ENCODE results near the gene SND1.
"Not testable (repeated sequence)": the region's sequence is repeated elsewhere in the genome, so short reads cannot be mapped to it uniquely, and the experiment has no call there.

SND1 gene

DNA sequence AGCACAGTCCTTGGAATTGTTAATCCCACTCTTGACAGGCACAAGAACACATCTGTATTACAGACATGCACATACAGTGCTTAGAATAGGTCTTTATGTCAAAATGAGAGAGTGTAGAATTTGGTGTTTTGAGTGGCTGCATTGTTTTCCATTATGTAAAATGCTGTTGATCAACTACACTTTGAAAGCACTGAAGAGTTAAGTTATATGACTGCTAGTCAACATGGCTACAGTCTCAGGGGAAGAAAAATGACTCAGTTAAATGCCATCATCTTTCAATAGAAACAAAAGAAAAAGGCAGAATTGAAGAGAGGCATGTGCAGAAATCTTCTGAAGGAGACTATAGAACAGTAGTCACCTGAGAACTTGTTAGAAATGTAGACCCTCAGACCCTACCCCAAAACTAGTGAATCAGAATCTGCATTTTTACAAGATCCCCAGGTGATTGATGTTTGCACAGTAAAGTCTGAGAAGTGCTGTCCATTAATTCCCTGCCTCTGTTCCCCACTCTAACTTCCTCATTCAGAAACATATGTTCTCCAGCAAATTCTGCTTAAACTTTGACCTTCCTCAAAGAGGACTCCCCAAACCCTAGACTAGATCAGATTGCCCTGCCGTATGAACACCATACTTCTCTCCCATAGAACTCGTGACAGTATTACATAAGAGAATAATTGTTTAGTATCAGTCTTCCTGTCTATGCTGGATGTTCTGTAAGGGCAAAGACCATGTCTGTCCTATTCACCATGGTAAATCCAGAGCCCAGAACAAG lies 16.0 kb downstream of the SND1 start:
- Histone ChIP-seq H3K27ac (ENCODE audit: low read depth, low read length) (peak overlapping the region; percentile 39), H3K9ac (ENCODE audit: low read length in 5 of 5) (no peak overlapping the region)

DNA sequence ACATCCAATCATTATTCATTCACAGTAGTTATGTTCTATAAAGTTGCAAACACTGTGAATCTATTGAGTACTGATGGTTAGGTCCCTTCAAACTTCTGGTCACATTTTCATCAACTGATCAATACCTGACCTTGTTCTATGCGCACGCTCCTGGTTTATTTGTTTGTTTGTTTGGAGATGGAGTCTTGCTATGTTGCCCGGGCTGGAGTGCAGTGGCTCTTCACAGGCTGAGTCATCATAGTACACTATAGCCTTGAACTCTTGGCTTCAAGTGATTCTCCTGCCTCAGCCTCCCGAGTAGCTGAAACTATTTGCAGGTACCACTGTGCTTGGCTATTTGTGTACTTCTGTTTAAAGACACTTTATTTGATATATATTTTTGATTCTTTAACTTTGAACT lies 19.3 kb downstream of the SND1 start:
- H3K9me3 ChIP-seq (ENCODE audit: control insufficient read depth in 5 of 5, low read length in 5 of 5), result no peaks in the 10 kb centered on the region
- H3K27me3 ChIP-seq (ENCODE audit: control insufficient read depth in 5 of 5, insufficient read depth in 4 of 5, low read length in 5 of 5), result no peaks in the 10 kb centered on the region
- H3K4me3 ChIP-seq (ENCODE audit: low read depth in 1 of 5, low read length in 5 of 5), result no peak overlapping the region
- peaks cover 0 to 2% (median 0%) of the 10 kb centered on the region in 5 donors for H3K36me3 ChIP-seq (ENCODE audit: control insufficient read depth in 5 of 5, insufficient read depth in 5 of 5, low read length in 5 of 5)
- H3K27ac ChIP-seq (ENCODE audit: low read depth, low read length), result no peak overlapping the region
- no peak overlapping the region for H3K9ac ChIP-seq (ENCODE audit: low read length in 5 of 5)
- peaks cover 0 to 23% (median 12%) of the 10 kb centered on the region in 5 donors for H3K4me1 ChIP-seq (ENCODE audit: control insufficient read depth in 5 of 5, insufficient read depth in 5 of 5, low read length in 5 of 5)

More for the DNA sequence above, 16.0 kb downstream of the SND1 start:
- no peaks in the 10 kb centered on the region for H3K9me3 ChIP-seq (ENCODE audit: control insufficient read depth in 5 of 5, low read length in 5 of 5)
- peaks cover 0 to 2% (median 0%) of the 10 kb centered on the region in 5 donors for H3K36me3 ChIP-seq (ENCODE audit: control insufficient read depth in 5 of 5, insufficient read depth in 5 of 5, low read length in 5 of 5)
- no peak overlapping the region for H3K4me3 ChIP-seq (ENCODE audit: low read depth in 1 of 5, low read length in 5 of 5)
- no peaks in the 10 kb centered on the region for H3K27me3 ChIP-seq (ENCODE audit: control insufficient read depth in 5 of 5, insufficient read depth in 4 of 5, low read length in 5 of 5)
- H3K4me1 ChIP-seq (ENCODE audit: control insufficient read depth in 5 of 5, insufficient read depth in 5 of 5, low read length in 5 of 5), result peaks cover 0 to 21% (median 6%) of the 10 kb centered on the region in 5 donors

DNA sequence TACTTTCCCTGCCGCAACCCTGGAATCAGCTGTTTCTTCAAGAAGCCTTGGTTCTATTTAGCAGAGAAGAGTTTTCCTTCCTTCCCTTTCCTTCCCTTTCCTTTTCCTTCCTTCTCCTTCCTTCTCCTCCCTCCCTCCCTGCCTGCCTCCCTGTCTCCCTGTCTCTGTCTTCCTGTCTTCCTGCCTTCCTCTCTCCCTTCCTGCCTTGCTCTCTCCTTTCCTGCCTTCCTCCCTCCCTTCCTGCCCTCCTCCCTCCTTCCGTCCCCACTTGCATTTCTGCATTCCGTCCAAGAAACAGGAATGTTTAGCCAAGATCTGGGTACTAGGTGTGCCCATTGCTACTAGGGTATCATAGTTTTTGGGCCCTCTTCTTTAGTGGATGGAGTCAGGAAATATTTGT lies 21.9 kb downstream of the SND1 start:
- Histone ChIP-seq H3K27ac (ENCODE audit: low read depth, low read length) (no peak overlapping the region), H3K9me3 (ENCODE audit: control insufficient read depth in 5 of 5, low read length in 5 of 5) (no peaks in the 10 kb centered on the region), H3K36me3 (ENCODE audit: control insufficient read depth in 5 of 5, insufficient read depth in 5 of 5, low read length in 5 of 5) (peaks cover 0 to 3% (median 0%) of the 10 kb centered on the region in 5 donors), H3K4me1 (ENCODE audit: control insufficient read depth in 5 of 5, insufficient read depth in 5 of 5, low read length in 5 of 5) (peaks cover 0 to 19% (median 17%) of the 10 kb centered on the region in 5 donors), H3K4me3 (ENCODE audit: low read depth in 1 of 5, low read length in 5 of 5) (no peak overlapping the region), H3K9ac (ENCODE audit: low read length in 5 of 5) (no peak overlapping the region), H3K27me3 (ENCODE audit: control insufficient read depth in 5 of 5, insufficient read depth in 4 of 5, low read length in 5 of 5) (no peaks in the 10 kb centered on the region)

DNA sequence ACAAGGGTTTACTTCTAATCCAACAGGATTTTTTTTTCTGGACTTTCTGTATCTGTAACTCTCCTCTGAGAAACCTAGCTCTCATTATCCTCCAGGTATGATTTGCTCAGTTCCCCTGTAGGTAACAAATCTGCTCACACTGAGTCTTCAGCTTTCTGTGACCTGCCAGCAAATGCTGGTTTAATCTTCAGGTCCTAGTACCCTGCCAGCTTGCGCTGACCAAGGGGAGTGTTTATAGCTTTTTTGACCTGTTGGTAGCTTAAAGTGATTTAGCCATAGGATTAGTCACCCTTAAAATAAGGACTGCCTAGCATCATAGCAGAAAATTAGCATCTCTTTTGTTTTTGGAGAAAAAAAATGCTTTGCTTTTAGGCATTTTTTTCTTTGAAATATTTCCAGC lies 22.4 kb downstream of the SND1 start:
- no peak overlapping the region for H3K9ac ChIP-seq (ENCODE audit: low read length in 5 of 5)
- no peaks in the 10 kb centered on the region for H3K9me3 ChIP-seq (ENCODE audit: control insufficient read depth in 5 of 5, low read length in 5 of 5)
- H3K27me3 ChIP-seq (ENCODE audit: control insufficient read depth in 5 of 5, insufficient read depth in 4 of 5, low read length in 5 of 5), result no peaks in the 10 kb centered on the region
- peaks cover 0 to 3% (median 0%) of the 10 kb centered on the region in 5 donors for H3K36me3 ChIP-seq (ENCODE audit: control insufficient read depth in 5 of 5, insufficient read depth in 5 of 5, low read length in 5 of 5)
- no peak overlapping the region for H3K27ac ChIP-seq (ENCODE audit: low read depth, low read length)
- no peak overlapping the region for H3K4me3 ChIP-seq (ENCODE audit: low read depth in 1 of 5, low read length in 5 of 5)
- peaks cover 0 to 19% (median 17%) of the 10 kb centered on the region in 5 donors for H3K4me1 ChIP-seq (ENCODE audit: control insufficient read depth in 5 of 5, insufficient read depth in 5 of 5, low read length in 5 of 5)

DNA sequence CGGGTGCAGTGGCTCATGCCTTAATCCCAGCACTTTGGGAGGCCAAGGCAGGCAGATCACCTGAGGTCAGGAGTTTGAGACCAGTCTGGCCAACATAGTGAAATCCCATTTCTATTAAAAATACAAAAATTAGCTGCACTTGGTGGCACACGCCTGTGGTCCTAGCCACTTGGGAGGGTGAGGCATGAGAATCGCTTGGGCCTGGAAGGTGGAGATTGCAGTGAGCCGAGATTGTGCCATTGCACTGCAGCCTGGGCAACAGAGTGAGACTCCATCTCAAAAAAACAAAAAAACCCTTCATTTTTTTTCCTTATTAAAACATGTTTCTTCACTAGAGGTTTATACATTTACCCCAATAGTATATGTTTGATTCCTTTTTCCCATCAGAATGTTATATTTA lies 22.9 kb downstream of the SND1 start:
- H3K36me3 ChIP-seq (ENCODE audit: control insufficient read depth in 5 of 5, insufficient read depth in 5 of 5, low read length in 5 of 5), result not testable (repeated sequence)

DNA sequence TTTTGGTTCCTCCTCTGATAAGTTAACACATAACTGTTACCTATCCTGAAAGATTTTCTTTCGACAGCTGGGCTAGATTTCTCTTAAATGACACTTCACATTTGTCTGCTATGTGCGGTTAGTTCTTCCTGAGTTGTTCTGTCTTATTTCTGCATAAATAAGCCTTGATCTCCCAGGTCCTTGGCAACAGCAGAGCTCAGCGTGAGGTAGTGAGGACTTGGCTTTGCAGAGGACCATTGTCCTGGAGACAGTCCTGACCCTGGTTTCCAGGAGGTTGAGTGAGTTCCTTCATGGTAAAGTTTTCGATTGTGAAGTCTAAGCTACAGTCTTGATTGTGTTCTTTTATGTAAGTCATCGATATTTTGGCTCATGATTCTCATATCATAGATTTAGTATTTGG lies 23.7 kb downstream of the SND1 start:
- Histone ChIP-seq H3K27ac (ENCODE audit: low read depth, low read length) (no peak overlapping the region), H3K9ac (ENCODE audit: low read length in 5 of 5) (no peak overlapping the region), H3K4me3 (ENCODE audit: low read depth in 1 of 5, low read length in 5 of 5) (no peak overlapping the region), H3K27me3 (ENCODE audit: control insufficient read depth in 5 of 5, insufficient read depth in 4 of 5, low read length in 5 of 5) (no peaks in the 10 kb centered on the region), H3K4me1 (ENCODE audit: control insufficient read depth in 5 of 5, insufficient read depth in 5 of 5, low read length in 5 of 5) (peaks cover 0 to 19% (median 17%) of the 10 kb centered on the region in 5 donors), H3K36me3 (ENCODE audit: control insufficient read depth in 5 of 5, insufficient read depth in 5 of 5, low read length in 5 of 5) (peaks cover 0 to 3% (median 0%) of the 10 kb centered on the region in 5 donors), H3K9me3 (ENCODE audit: control insufficient read depth in 5 of 5, low read length in 5 of 5) (no peaks in the 10 kb centered on the region)

More for the DNA sequence above, 22.9 kb downstream of the SND1 start:
- H3K9ac ChIP-seq (ENCODE audit: low read length in 5 of 5); H3K4me3 ChIP-seq (ENCODE audit: low read depth in 1 of 5, low read length in 5 of 5); H3K9me3 ChIP-seq (ENCODE audit: control insufficient read depth in 5 of 5, low read length in 5 of 5); H3K27ac ChIP-seq (ENCODE audit: low read depth, low read length); H3K27me3 ChIP-seq (ENCODE audit: control insufficient read depth in 5 of 5, insufficient read depth in 4 of 5, low read length in 5 of 5): not testable (repeated sequence)
- H3K4me1 ChIP-seq (ENCODE audit: control insufficient read depth in 5 of 5, insufficient read depth in 5 of 5, low read length in 5 of 5), result peaks cover 0 to 19% (median 17%) of the 10 kb centered on the region in 5 donors

DNA sequence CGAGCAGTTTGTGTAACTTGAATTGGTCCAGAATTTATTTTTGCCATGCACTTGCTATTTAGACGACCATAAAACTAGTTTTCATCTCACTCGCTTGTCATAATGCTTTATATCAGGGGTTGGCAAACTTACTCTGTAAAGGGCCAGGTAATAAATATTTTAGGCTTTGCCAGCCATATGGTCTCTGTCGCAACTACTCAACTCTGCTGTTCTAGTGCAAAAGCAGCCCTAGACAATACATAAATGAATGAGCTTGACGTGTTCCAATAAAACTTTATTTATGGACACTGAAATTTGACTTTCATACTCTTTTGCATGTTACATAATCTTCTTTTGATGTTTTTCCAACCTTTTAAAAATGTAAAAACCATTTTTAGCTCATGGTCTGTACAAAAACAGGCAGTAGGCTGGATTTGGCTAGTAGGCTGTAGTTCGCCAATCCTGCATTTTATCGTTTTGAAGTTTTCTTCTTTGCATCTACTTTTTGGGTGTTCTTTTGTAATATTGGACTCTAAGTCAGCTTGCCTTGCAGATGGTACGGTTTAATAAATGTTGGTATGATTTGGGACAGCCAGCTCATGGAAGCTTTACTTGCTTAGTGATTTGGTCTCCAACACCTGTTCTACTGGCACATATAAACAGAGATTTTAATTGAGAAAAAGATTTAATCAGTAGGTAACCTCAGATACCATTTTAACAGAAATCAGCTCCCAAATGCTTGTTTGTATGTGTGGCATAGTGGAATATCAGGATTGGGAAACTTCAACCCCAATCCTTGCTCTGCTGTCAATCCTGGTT lies 25.6 kb downstream of the SND1 start:
- Histone ChIP-seq H3K36me3 (ENCODE audit: control insufficient read depth in 5 of 5, insufficient read depth in 5 of 5, low read length in 5 of 5) (peaks cover 0 to 3% (median 0%) of the 10 kb centered on the region in 5 donors), H3K4me3 (ENCODE audit: low read depth in 1 of 5, low read length in 5 of 5) (no peak overlapping the region), H3K4me1 (ENCODE audit: control insufficient read depth in 5 of 5, insufficient read depth in 5 of 5, low read length in 5 of 5) (peaks cover 0 to 19% (median 17%) of the 10 kb centered on the region in 5 donors), H3K9me3 (ENCODE audit: control insufficient read depth in 5 of 5, low read length in 5 of 5) (no peaks in the 10 kb centered on the region), H3K27me3 (ENCODE audit: control insufficient read depth in 5 of 5, insufficient read depth in 4 of 5, low read length in 5 of 5) (no peaks in the 10 kb centered on the region), H3K9ac (ENCODE audit: low read length in 5 of 5) (no peak overlapping the region), H3K27ac (ENCODE audit: low read depth, low read length) (no peak overlapping the region)

DNA sequence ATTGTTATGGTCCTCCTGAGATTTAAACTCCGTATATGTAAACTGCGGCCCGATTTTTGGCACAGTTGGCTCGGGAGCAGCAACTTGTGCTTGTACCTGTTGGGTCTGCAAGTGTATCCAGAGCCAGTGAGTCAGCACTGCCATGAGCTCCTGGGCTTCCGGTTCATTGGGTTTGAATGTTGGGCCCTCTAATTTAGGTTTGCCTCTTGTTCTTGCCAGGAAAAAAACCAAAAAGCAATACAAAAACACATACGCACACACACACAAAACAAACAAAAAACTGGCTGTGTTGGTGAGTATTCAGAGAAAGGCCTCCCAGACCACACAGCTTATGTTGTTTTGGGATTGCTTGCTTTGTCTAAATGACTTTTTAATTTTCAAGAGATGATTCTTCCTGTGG lies 26.3 kb downstream of the SND1 start:
- Histone ChIP-seq H3K27ac (ENCODE audit: low read depth, low read length) (no peak overlapping the region), H3K4me1 (ENCODE audit: control insufficient read depth in 5 of 5, insufficient read depth in 5 of 5, low read length in 5 of 5) (peaks cover 0 to 19% (median 17%) of the 10 kb centered on the region in 5 donors), H3K9me3 (ENCODE audit: control insufficient read depth in 5 of 5, low read length in 5 of 5) (no peaks in the 10 kb centered on the region), H3K4me3 (ENCODE audit: low read depth in 1 of 5, low read length in 5 of 5) (no peak overlapping the region), H3K9ac (ENCODE audit: low read length in 5 of 5) (no peak overlapping the region), H3K36me3 (ENCODE audit: control insufficient read depth in 5 of 5, insufficient read depth in 5 of 5, low read length in 5 of 5) (peaks cover 0 to 3% (median 0%) of the 10 kb centered on the region in 5 donors), H3K27me3 (ENCODE audit: control insufficient read depth in 5 of 5, insufficient read depth in 4 of 5, low read length in 5 of 5) (no peaks in the 10 kb centered on the region)

DNA sequence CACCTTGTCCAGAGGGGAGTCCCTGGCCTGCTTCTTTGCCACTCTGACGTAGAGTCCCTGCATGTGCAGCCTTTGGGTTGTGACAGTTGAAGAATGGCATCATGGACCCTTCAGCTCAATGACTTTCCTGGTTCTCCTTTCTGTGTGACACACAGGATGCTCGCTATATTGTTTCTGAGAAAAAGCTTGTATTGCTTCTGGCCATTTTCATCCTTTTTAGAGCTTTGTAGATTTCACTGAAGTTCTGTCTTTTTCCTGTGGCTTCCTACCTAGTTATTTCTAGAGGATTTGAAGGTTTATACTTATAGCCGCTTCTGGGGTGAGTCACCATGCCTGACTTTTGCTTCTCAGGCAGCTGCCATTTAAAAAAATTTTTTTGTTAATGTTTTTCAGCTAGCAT lies 27.0 kb downstream of the SND1 start:
- H3K4me1 ChIP-seq (ENCODE audit: control insufficient read depth in 5 of 5, insufficient read depth in 5 of 5, low read length in 5 of 5), result peaks cover 0 to 20% (median 20%) of the 10 kb centered on the region in 5 donors
- no peaks in the 10 kb centered on the region for H3K9me3 ChIP-seq (ENCODE audit: control insufficient read depth in 5 of 5, low read length in 5 of 5)
- no peak overlapping the region for H3K27ac ChIP-seq (ENCODE audit: low read depth, low read length)
- H3K36me3 ChIP-seq (ENCODE audit: control insufficient read depth in 5 of 5, insufficient read depth in 5 of 5, low read length in 5 of 5), result peaks cover 0 to 3% (median 0%) of the 10 kb centered on the region in 5 donors
- H3K9ac ChIP-seq (ENCODE audit: low read length in 5 of 5), result no peak overlapping the region
- no peaks in the 10 kb centered on the region for H3K27me3 ChIP-seq (ENCODE audit: control insufficient read depth in 5 of 5, insufficient read depth in 4 of 5, low read length in 5 of 5)
- no peak overlapping the region for H3K4me3 ChIP-seq (ENCODE audit: low read depth in 1 of 5, low read length in 5 of 5)

DNA sequence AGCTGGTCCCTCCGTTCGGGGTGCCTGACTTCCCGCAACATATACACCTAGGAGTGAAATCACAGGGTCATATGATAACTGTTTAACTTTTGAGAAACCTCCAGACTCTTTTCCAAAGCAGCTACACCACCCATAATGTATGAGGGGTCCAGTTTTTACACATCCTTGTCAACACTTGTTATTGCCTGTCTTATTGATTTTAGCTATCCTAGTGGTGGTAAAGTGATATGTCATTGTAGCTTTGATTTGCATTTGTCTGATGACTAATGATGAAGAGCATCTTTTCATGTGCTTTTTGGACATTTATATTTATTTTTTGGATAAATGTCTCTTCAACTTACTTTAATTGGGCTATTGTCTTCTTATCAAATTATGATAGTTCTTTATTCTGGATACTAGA lies 29.0 kb downstream of the SND1 start:
- peaks cover 0 to 3% (median under 1%) of the 10 kb centered on the region in 5 donors for H3K36me3 ChIP-seq (ENCODE audit: control insufficient read depth in 5 of 5, insufficient read depth in 5 of 5, low read length in 5 of 5)
- no peak overlapping the region for H3K9ac ChIP-seq (ENCODE audit: low read length in 5 of 5)
- H3K27me3 ChIP-seq (ENCODE audit: control insufficient read depth in 5 of 5, insufficient read depth in 4 of 5, low read length in 5 of 5), result no peaks in the 10 kb centered on the region
- H3K4me1 ChIP-seq (ENCODE audit: control insufficient read depth in 5 of 5, insufficient read depth in 5 of 5, low read length in 5 of 5), result peaks cover 0 to 24% (median 23%) of the 10 kb centered on the region in 5 donors
- H3K9me3 ChIP-seq (ENCODE audit: control insufficient read depth in 5 of 5, low read length in 5 of 5), result no peaks in the 10 kb centered on the region
- no peak overlapping the region for H3K4me3 ChIP-seq (ENCODE audit: low read depth in 1 of 5, low read length in 5 of 5)
- no peak overlapping the region for H3K27ac ChIP-seq (ENCODE audit: low read depth, low read length)
